Thymus (tissue), 2 donors: ENCODE data around the gene ZNF169. TPM values are rescaled to one million over a fixed set of nuclear protein-coding genes. Genes with fewer than 3 reads are reported as not detected.

Source experiments
- polyA plus RNA-seq: library from polyadenylated mRNA; stranded (reverse); fragments of 200-250 nt; gene quantifications from one replicate; pipeline ENCODE4 v1.2.3, GENCODE V29; 2013
- total RNA-seq: library from RNA; stranded (reverse); fragments of 120-200 nt; gene quantifications from one replicate; pipeline ENCODE4 v1.2.4, GENCODE V29; 2013
- donor health status: healthy.

The ZNF169 gene
- total and polyA plus RNA-seq, 2 donors: 3.1 to 4.4 TPM

Other genes with a start within 250 kb of the ZNF169 start
- gene PTPDC1, start 174.8 kb upstream of the ZNF169 start, total RNA-seq: 4.0 TPM
- gene PTPDC1, start 174.8 kb upstream of the ZNF169 start, polyA plus RNA-seq: 3.9 TPM
- gene NUTM2F, start 69.3 kb downstream of the ZNF169 start, total RNA-seq: not detected
- gene NUTM2F, start 69.3 kb downstream of the ZNF169 start, polyA plus RNA-seq: 0.05 TPM